Measurements from ENCODE around the gene NQO2.

DNA sequence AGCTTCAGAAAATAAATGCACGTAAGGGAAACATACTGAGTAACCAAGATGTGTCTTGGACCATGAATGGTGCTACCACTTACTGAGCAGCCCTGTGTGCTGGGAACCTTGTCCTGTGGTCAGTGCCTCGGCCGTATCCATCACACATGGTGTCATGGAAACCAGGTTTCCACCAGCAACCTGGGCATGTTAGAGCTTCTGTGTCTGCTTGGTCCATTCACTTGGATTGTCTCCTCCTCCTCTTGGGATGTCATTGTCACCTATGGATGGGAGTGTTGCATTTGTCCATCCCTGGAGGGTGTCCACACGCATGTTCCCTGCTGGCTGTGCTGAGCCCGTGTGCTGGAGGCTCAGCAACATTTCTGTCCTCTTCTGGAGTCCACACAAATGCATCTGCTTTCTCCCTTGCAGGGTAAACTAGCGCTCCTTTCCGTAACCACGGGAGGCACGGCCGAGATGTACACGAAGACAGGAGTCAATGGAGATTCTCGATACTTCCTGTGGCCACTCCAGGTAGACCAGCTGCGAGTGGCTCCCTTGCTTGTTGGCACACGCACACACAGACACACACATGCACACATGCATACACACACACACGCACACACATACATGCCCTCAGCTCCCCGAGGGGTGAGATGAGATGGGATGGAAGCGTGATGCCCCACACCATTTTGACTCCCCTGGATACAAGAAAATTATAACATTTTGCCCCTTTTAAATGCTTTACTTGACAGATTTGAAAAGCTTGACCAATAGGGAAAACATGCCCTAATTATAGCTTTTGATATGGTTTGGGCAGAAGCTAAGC, 17.0 kb downstream of the NQO2 start:
- TF ChIP-seq CTCF (IDR thresholded peaks at IDR 0.05) = no peak
- no peak for TF ChIP-seq POLR2A (IDR thresholded peaks at IDR 0.05)

Data from testis (tissue), 2 donors.